Sigmoid colon (tissue), 4 donors: ENCODE results near the gene ESR2.

Source experiments
- CTCF ChIP-seq, 4 experiments: fragments of 450-650 bp in 3 of 4; fragments of 200-600 bp in 1 of 4; IDR thresholded peaks; one replicate each; pipeline ENCODE4 v1.5.1; 2016 to 2019; ENCODE audit warnings: antibody characterized with exemption in 4 of 4, mild to moderate bottlenecking in 3 of 4, moderate library complexity in 2 of 4
- POLR2A ChIP-seq, 2 donors: fragments of 450-650 bp; IDR thresholded peaks; one replicate each; pipeline ENCODE4 v1.6.1; 2016; ENCODE audit warnings: antibody characterized with exemption in 2 of 2, mild to moderate bottlenecking in 2 of 2, moderate library complexity in 2 of 2
- POLR2AphosphoS5 ChIP-seq, 4 donors: sonication (generic); formaldehyde crosslinking; IDR thresholded peaks; one replicate each; pipeline ENCODE4 v1.6.1; 2017; ENCODE audit warnings: antibody characterized with exemption in 4 of 4

- no peak for TF ChIP-seq POLR2A (IDR thresholded peaks at IDR 0.05)
- no peak for TF ChIP-seq CTCF (IDR thresholded peaks at IDR 0.05)
- TF ChIP-seq POLR2AphosphoS5 (IDR thresholded peaks at IDR 0.05), result no peak
Observed at GRCh38 chr14:64324895-64325294, 30.7 kb upstream of the ESR2 start.
